Gastrocnemius medialis (tissue), 4 donors: ENCODE data around the gene TMTC1.

Source experiments
- CTCF ChIP-seq, 5 experiments: fragments of 450-650 bp in 3 of 5; fragments of 200-600 bp in 2 of 5; sonication (generic) in 2 of 5; IDR thresholded peaks in 4 of 5; conservative IDR thresholded peaks in 1 of 5; 1 replicate in 4 of 5; 2 replicates in 1 of 5; pipeline ENCODE4 v1.5.1; 2016 to 2019; ENCODE audit warnings: antibody characterized with exemption in 5 of 5, mild to moderate bottlenecking in 3 of 5, moderate library complexity in 3 of 5
- POLR2A ChIP-seq, 2 donors: fragments of 450-650 bp; IDR thresholded peaks; one replicate each; pipeline ENCODE4 v1.6.1; 2017; ENCODE audit warnings: antibody characterized with exemption in 2 of 2, mild to moderate bottlenecking in 2 of 2, moderate library complexity in 2 of 2

GRCh38 chr12:29612912-29613311 lies 170.8 kb downstream of the TMTC1 start:
- TF ChIP-seq POLR2A (IDR thresholded peaks at IDR 0.05) (no peak), CTCF (IDR thresholded peaks at IDR 0.05 in 4 of 5, conservative IDR thresholded peaks at IDR 0.05 in 1 of 5) (no peak)
